ENCODE results near the gene TSPAN5.

The TSPAN5 gene

DNA sequence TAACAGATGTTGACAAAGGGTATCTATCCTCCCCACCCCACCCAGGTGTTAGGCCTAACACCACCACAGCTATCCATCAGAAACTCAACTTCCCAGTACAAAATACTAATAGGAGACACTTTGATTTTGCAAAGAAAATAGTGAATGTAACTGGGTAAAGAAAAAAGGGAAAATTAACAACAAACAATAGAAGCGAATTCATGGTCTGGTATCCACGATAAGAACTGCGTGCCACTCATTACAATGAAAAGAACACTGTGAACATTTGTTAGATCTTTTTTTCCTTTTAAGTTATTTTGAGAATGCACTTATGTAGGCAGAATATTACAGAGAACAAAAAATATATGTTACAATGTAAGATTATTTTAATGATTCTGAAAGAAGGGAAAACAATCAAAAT lies 12.0 kb downstream of the TSPAN5 start (continued):
- TF ChIP-seq, protein P1, sequence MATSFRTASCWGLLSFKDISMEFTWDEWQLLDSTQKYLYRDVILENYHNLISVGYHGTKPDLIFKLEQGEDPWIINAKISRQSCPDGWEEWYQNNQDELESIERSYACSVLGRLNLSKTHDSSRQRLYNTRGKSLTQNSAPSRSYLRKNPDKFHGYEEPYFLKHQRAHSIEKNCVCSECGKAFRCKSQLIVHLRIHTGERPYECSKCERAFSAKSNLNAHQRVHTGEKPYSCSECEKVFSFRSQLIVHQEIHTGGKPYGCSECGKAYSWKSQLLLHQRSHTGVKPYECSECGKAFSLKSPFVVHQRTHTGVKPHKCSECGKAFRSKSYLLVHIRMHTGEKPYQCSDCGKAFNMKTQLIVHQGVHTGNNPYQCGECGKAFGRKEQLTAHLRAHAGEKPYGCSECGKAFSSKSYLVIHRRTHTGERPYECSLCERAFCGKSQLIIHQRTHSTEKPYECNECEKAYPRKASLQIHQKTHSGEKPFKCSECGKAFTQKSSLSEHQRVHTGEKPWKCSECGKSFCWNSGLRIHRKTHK (tag by site-specific recombination; IDR thresholded peaks at IDR 0.05): no peak
- no peak for TF ChIP-seq ZNF621 (tag by site-specific recombination; IDR thresholded peaks at IDR 0.05)
- TF ChIP-seq, protein P2, sequence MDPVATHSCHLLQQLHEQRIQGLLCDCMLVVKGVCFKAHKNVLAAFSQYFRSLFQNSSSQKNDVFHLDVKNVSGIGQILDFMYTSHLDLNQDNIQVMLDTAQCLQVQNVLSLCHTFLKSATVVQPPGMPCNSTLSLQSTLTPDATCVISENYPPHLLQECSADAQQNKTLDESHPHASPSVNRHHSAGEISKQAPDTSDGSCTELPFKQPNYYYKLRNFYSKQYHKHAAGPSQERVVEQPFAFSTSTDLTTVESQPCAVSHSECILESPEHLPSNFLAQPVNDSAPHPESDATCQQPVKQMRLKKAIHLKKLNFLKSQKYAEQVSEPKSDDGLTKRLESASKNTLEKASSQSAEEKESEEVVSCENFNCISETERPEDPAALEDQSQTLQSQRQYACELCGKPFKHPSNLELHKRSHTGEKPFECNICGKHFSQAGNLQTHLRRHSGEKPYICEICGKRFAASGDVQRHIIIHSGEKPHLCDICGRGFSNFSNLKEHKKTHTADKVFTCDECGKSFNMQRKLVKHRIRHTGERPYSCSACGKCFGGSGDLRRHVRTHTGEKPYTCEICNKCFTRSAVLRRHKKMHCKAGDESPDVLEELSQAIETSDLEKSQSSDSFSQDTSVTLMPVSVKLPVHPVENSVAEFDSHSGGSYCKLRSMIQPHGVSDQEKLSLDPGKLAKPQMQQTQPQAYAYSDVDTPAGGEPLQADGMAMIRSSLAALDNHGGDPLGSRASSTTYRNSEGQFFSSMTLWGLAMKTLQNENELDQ (tag by site-specific recombination; IDR thresholded peaks at IDR 0.05; ENCODE audit: low read depth): no peak

DNA sequence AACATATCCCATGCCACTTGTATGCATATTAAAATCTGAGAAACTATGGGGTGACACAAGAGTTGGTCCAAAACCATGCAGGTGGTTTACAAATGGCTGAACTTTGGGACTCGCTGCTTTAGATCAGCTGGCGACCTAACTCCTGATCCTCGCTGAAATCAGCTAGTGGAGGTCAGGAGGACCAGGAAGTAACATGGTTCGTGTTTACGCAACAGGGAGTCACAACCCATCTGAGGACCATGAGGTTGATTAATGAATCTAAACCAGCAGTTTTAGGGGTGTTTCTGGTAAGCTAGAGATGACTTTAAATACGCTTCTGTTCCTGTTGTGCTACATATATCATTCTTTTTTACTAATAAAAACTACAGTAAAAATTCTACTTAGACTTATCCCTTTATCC lies 12.9 kb downstream of the TSPAN5 start:
- CTCF ChIA-PET: no interaction called here
- TF ChIP-seq ZFP37 (tag by site-specific recombination; IDR thresholded peaks at IDR 0.05): no peak
- no peak for TF ChIP-seq ZNF214 (tag by site-specific recombination; IDR thresholded peaks at IDR 0.05; ENCODE audit: borderline replicate concordance)
- TF ChIP-seq, protein P3, sequence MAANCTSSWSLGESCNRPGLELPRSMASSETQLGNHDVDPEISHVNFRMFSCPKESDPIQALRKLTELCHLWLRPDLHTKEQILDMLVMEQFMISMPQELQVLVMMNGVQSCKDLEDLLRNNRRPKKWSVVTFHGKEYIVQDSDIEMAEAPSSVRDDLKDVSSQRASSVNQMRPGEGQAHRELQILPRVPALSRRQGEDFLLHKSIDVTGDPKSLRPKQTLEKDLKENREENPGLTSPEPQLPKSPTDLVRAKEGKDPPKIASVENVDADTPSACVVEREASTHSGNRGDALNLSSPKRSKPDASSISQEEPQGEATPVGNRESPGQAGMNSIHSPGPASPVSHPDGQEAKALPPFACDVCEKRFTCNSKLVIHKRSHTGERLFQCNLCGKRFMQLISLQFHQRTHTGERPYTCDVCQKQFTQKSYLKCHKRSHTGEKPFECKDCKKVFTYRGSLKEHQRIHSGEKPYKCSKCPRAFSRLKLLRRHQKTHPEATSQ (tag by site-specific recombination; IDR thresholded peaks at IDR 0.05): no peak
- no peak for TF ChIP-seq ZBTB20 (tag by site-specific recombination; IDR thresholded peaks at IDR 0.05)
- no peak for TF ChIP-seq ZBTB1 (tag by site-specific recombination; IDR thresholded peaks at IDR 0.05)
- no peak for TF ChIP-seq INSM2 (tag by site-specific recombination; IDR thresholded peaks at IDR 0.05)
- TF ChIP-seq EGR2 (tag by site-specific recombination; IDR thresholded peaks at IDR 0.05; ENCODE audit: low read depth): no peak
- TF ChIP-seq, protein P4, sequence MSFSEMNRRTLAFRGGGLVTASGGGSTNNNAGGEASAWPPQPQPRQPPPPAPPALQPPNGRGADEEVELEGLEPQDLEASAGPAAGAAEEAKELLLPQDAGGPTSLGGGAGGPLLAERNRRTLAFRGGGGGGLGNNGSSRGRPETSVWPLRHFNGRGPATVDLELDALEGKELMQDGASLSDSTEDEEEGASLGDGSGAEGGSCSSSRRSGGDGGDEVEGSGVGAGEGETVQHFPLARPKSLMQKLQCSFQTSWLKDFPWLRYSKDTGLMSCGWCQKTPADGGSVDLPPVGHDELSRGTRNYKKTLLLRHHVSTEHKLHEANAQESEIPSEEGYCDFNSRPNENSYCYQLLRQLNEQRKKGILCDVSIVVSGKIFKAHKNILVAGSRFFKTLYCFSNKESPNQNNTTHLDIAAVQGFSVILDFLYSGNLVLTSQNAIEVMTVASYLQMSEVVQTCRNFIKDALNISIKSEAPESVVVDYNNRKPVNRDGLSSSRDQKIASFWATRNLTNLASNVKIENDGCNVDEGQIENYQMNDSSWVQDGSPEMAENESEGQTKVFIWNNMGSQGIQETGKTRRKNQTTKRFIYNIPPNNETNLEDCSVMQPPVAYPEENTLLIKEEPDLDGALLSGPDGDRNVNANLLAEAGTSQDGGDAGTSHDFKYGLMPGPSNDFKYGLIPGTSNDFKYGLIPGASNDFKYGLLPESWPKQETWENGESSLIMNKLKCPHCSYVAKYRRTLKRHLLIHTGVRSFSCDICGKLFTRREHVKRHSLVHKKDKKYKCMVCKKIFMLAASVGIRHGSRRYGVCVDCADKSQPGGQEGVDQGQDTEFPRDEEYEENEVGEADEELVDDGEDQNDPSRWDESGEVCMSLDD (tag by site-specific recombination; IDR thresholded peaks at IDR 0.05): no peak
- TF ChIP-seq ZNF426 (tag by site-specific recombination; IDR thresholded peaks at IDR 0.05): no peak
- no peak for TF ChIP-seq KLF1 (tag by site-specific recombination; IDR thresholded peaks at IDR 0.05)
- no peak for TF ChIP-seq ZNF521 (tag by site-specific recombination; IDR thresholded peaks at IDR 0.05)
- TF ChIP-seq IKZF3 (tag by site-specific recombination; IDR thresholded peaks at IDR 0.05): no peak
- TF ChIP-seq HOXD13 (CRISPR knock-in tag; IDR thresholded peaks at IDR 0.05; ENCODE audit: borderline replicate concordance): no peak
- no peak for TF ChIP-seq ZNF514 (tag by site-specific recombination; IDR thresholded peaks at IDR 0.05)
- Histone ChIP-seq H3K27ac (ENCODE audit: extremely low read depth, low read depth, low read length) (no peak overlapping the region), H3K9me3 (ENCODE audit: control insufficient read depth, insufficient read depth, low read depth, low read length) (no peaks in the 10 kb centered on the region), H3K4me3 (ENCODE audit: low read depth, low read length) (no peak overlapping the region), H3K36me3 (ENCODE audit: control insufficient read depth in 2 of 2, insufficient read depth in 1 of 2, low read length in 2 of 2) (no peaks in the 10 kb centered on the region), H3K4me1 (ENCODE audit: control insufficient read depth, insufficient read depth, low read length) (no peaks in the 10 kb centered on the region)
- POLR2A ChIA-PET: no interaction called here

All from HEK293 (cell line).